ENCODE measurements around the gene NOVA2. TPM values are rescaled to one million over a fixed set of nuclear protein-coding genes. Genes with fewer than 3 reads are reported as not detected.

NOVA2 gene
- total and polyA plus RNA-seq, 9 of the 15 experiments (the other 6 are each of a cell fraction or from before 2014, with no cell fraction given) = not detected

DNA sequence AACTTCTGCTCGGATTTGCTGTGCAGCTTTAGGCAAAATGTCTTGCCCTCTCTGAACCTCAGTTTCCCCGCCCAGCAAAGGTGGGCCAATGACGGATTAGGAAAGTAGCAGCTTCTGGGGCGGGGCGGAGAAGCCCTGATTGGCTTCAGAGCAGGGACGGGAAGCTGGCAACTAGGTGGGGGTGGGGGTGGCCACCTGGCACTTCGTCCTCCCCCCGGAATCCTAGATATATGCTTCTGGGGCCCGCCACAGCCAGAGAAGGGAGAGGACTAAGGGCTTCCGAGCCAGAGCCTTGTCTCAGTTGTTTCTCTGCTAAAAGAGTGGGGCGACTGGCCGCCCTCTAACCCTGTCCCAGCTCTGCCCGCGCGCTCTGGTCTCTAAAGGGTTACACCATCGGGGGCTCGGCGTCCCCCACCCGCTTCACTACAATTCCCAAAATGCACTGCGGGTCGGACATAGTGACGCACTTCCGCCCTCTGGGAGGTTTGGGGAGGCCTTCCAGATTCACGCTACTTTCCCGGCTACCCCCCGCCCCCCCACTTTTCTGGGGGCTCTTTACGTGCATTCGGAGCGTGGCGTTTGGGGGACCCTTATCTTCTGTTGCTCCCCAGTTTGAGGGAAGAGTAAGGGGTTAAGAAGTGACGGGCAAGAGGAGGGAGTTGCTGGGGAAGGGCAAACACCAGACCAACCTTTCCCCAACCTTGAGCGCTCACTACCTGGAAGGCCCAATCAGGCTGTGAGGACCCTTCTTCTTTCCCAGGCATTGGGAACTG is 87.1 kb downstream of the NOVA2 start (continued):
- TF ChIP-seq, protein P1, sequence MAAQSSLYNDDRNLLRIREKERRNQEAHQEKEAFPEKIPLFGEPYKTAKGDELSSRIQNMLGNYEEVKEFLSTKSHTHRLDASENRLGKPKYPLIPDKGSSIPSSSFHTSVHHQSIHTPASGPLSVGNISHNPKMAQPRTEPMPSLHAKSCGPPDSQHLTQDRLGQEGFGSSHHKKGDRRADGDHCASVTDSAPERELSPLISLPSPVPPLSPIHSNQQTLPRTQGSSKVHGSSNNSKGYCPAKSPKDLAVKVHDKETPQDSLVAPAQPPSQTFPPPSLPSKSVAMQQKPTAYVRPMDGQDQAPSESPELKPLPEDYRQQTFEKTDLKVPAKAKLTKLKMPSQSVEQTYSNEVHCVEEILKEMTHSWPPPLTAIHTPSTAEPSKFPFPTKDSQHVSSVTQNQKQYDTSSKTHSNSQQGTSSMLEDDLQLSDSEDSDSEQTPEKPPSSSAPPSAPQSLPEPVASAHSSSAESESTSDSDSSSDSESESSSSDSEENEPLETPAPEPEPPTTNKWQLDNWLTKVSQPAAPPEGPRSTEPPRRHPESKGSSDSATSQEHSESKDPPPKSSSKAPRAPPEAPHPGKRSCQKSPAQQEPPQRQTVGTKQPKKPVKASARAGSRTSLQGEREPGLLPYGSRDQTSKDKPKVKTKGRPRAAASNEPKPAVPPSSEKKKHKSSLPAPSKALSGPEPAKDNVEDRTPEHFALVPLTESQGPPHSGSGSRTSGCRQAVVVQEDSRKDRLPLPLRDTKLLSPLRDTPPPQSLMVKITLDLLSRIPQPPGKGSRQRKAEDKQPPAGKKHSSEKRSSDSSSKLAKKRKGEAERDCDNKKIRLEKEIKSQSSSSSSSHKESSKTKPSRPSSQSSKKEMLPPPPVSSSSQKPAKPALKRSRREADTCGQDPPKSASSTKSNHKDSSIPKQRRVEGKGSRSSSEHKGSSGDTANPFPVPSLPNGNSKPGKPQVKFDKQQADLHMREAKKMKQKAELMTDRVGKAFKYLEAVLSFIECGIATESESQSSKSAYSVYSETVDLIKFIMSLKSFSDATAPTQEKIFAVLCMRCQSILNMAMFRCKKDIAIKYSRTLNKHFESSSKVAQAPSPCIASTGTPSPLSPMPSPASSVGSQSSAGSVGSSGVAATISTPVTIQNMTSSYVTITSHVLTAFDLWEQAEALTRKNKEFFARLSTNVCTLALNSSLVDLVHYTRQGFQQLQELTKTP (IDR thresholded peaks at IDR 0.05; ENCODE audit: low read depth in 1 of 2, partially characterized antibody in 2 of 2) = peak in 1 of 2 experiments; percentile 91
- TF ChIP-seq, protein P2, sequence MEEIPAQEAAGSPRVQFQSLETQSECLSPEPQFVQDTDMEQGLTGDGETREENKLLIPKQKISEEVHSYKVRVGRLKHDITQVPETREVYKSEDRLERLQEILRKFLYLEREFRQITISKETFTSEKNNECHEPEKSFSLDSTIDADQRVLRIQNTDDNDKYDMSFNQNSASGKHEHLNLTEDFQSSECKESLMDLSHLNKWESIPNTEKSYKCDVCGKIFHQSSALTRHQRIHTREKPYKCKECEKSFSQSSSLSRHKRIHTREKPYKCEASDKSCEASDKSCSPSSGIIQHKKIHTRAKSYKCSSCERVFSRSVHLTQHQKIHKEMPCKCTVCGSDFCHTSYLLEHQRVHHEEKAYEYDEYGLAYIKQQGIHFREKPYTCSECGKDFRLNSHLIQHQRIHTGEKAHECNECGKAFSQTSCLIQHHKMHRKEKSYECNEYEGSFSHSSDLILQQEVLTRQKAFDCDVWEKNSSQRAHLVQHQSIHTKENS (CRISPR knock-in tag; IDR thresholded peaks at IDR 0.05) = no peak
- TF ChIP-seq NCOA2 (IDR thresholded peaks at IDR 0.05; ENCODE audit: partially characterized antibody in 2 of 2) (no peak), SETDB1 (IDR thresholded peaks at IDR 0.05; ENCODE audit: low read length) (no peak), CXXC5 (CRISPR knock-in tag; IDR thresholded peaks at IDR 0.05) (peak; percentile 51; the same call in 1 of the 2 replicates), C11orf30 (IDR thresholded peaks at IDR 0.05; ENCODE audit: low read depth) (no peak), ASH1L (IDR thresholded peaks at IDR 0.05; ENCODE audit: borderline replicate concordance, low read depth, partially characterized antibody) (no peak), NR2C1 (IDR thresholded peaks at IDR 0.05) (peak; percentile 57; the same call in 1 of the 2 replicates), NR2C1 (tag; IDR thresholded peaks at IDR 0.05) (peak; percentile 46; the same call in 1 of the 2 replicates)
- TF ChIP-seq, protein P3, sequence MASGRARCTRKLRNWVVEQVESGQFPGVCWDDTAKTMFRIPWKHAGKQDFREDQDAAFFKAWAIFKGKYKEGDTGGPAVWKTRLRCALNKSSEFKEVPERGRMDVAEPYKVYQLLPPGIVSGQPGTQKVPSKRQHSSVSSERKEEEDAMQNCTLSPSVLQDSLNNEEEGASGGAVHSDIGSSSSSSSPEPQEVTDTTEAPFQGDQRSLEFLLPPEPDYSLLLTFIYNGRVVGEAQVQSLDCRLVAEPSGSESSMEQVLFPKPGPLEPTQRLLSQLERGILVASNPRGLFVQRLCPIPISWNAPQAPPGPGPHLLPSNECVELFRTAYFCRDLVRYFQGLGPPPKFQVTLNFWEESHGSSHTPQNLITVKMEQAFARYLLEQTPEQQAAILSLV (tag; IDR thresholded peaks at IDR 0.05) = no peak
